Activated CD8-positive, alpha-beta T cell treated with anti-CD3 and anti-CD28 coated beads for 36 hours (primary cell): ENCODE results near the gene PKP1. TPM values are rescaled to one million over a fixed set of nuclear protein-coding genes. Genes with fewer than 3 reads are reported as not detected.

ENCODE experiments used
- ATAC-seq: fragments of 200-7000 bp; cut with Tn5 transposase; one replicate; pipeline ENCODE4 v1.10.0; 2021; ENCODE audit warnings: mild to moderate bottlenecking, moderate library complexity
- CTCF ChIA-PET: fragments of 350-600 bp; sonication (Branson Sonifier 250); formaldehyde crosslinking; loops from one replicate; lab custom pipeline; 2021; ENCODE audit warnings: antibody characterized with exemption; lab: Charles Lee
- POLR2A ChIA-PET: fragments of 350-600 bp; sonication (Branson Sonifier 250); formaldehyde crosslinking; loops from one replicate; lab custom pipeline; 2021; ENCODE audit warnings: antibody characterized with exemption; lab: Charles Lee
- DNase-seq: peaks from one replicate; pipeline ENCODE4 v3.0.0-alpha.2; 2020
- H3K27ac Mint-ChIP-seq: one replicate; pipeline ENCODE4 v1.8.0; 2021; ENCODE audit warnings: mild to moderate bottlenecking, mixed read lengths
- H3K27me3 Mint-ChIP-seq: one replicate; pipeline ENCODE4 v1.8.0; 2021; ENCODE audit warnings: mixed read lengths
- H3K36me3 Mint-ChIP-seq: one replicate; pipeline ENCODE4 v1.8.0; 2021; ENCODE audit warnings: low read depth, mixed read lengths
- H3K4me1 Mint-ChIP-seq: one replicate; pipeline ENCODE4 v1.8.0; 2021; ENCODE audit warnings: low read depth, mixed read lengths
- H3K4me3 Mint-ChIP-seq: one replicate; pipeline ENCODE4 v1.8.0; 2021; ENCODE audit warnings: mild to moderate bottlenecking, moderate library complexity, mixed read lengths
- H3K9me3 Mint-ChIP-seq: one replicate; pipeline ENCODE4 v1.8.0; 2021; ENCODE audit warnings: mixed read lengths
- CTCF ChIP-seq: fragments of 200-600 bp; IDR thresholded peaks from one replicate; pipeline ENCODE4 v1.8.0; 2022; ENCODE audit warnings: antibody characterized with exemption, mild to moderate bottlenecking
- intact Hi-C: fragments of 100-400 bp; cut with micrococcal nuclease; formaldehyde crosslinking; loops from one replicate; pipeline ENCODE4 v1.10.0; 2022
- total RNA-seq, 2 experiments: library from RNA; stranded (reverse); gene quantifications; one replicate each; pipeline ENCODE4 v1.2.3, GENCODE V29; 2021

PKP1 gene
- total RNA-seq, 2 experiments from 2014 or later = not detected

- no peak within 1 kb of the TSS for H3K27ac Mint-ChIP-seq
- intact Hi-C loops = no loop called here
- TF ChIP-seq CTCF = no peak
- DNase-seq = no peak
- ChIA-PET POLR2A (no interaction called here), CTCF (no interaction called here)
- H3K27me3 Mint-ChIP-seq = peaks cover 2% of the 10 kb centered on the region
- no peak within 1 kb of the TSS for H3K4me3 Mint-ChIP-seq
- no peaks in the 10 kb centered on the region for H3K36me3 Mint-ChIP-seq
- no peak for ATAC-seq
- no peaks in the 10 kb centered on the region for H3K9me3 Mint-ChIP-seq
- no peaks in the 10 kb centered on the region for H3K4me1 Mint-ChIP-seq
Observed at GRCh38 chr1:201377611-201378092, 94.3 kb downstream of the PKP1 start, which contains the start of gene TNNT2. Gene TNNT2 (minus strand): TSS chr1:201377680. CDS start chr1:201373254, 4,426 bp downstream.

- ATAC-seq (no peak), DNase-seq (no peak)
- ChIA-PET POLR2A (no interaction called here), CTCF (no interaction called here)
- TF ChIP-seq CTCF = no peak
- Mint-ChIP-seq H3K36me3 (no peaks in the 10 kb centered on the region), H3K9me3 (no peaks in the 10 kb centered on the region), H3K27ac (no peak overlapping the region), H3K4me3 (no peak overlapping the region), H3K4me1 (no peaks in the 10 kb centered on the region), H3K27me3 (no peaks in the 10 kb centered on the region)
- intact Hi-C loops = no loop called here
Observed at GRCh38 chr1:201378804-201379203, 95.5 kb downstream of the PKP1 start.

GRCh38 chr1:201379733-201380242 is 96.5 kb downstream of the PKP1 start:
- TF ChIP-seq CTCF = no peak
- Mint-ChIP-seq H3K36me3 (no peaks in the 10 kb centered on the region), H3K27me3 (no peaks in the 10 kb centered on the region), H3K27ac (no peak overlapping the region), H3K4me3 (no peak overlapping the region), H3K4me1 (no peaks in the 10 kb centered on the region), H3K9me3 (no peaks in the 10 kb centered on the region)
- ATAC-seq (no peak), DNase-seq (no peak)
- ChIA-PET CTCF (interaction anchor here (1.5 kb wide), 1 partner anchor 126 kb away, joined by 3 read pairs; no protein-coding TSS in a partner anchor), POLR2A (no interaction called here)
- intact Hi-C loops = no loop called here

GRCh38 chr1:201381130-201381529 is 97.8 kb downstream of the PKP1 start:
- intact Hi-C loops = no loop called here
- ATAC-seq = no peak
- Mint-ChIP-seq H3K4me1 (no peaks in the 10 kb centered on the region), H3K27me3 (peaks cover 1% of the 10 kb centered on the region), H3K36me3 (no peaks in the 10 kb centered on the region), H3K4me3 (no peak overlapping the region), H3K9me3 (no peaks in the 10 kb centered on the region), H3K27ac (no peak overlapping the region)
- ChIA-PET CTCF (no interaction called here), POLR2A (no interaction called here)
- no peak for DNase-seq
- no peak for TF ChIP-seq CTCF

Other genes starting within 250 kb of the PKP1 start
- not detected for gene CACNA1S, start 171.1 kb upstream of the PKP1 start, total RNA-seq
- gene ASCL5, start 156.3 kb upstream of the PKP1 start, total RNA-seq = under 1 TPM; 0.29 to 0.36 TPM
- 10 to 100 TPM; 28.7 to 30.6 TPM for gene TMEM9, start 129.0 kb upstream of the PKP1 start, total RNA-seq
- not detected for gene IGFN1, start 92.7 kb upstream of the PKP1 start, total RNA-seq
- not detected for gene TNNT2, start 94.2 kb downstream of the PKP1 start, total RNA-seq
- gene LAD1, start 115.8 kb downstream of the PKP1 start, total RNA-seq = not detected
- not detected for gene TNNI1, start 138.2 kb downstream of the PKP1 start, total RNA-seq
- gene PHLDA3, start 185.7 kb downstream of the PKP1 start, total RNA-seq = 1 to 10 TPM; 6.2 to 7.9 TPM
- gene CSRP1, start 223.6 kb downstream of the PKP1 start, total RNA-seq = 10 to 100 TPM; 55.3 to 56.2 TPM